ENCODE results near the gene ANKRD55.

DNA sequence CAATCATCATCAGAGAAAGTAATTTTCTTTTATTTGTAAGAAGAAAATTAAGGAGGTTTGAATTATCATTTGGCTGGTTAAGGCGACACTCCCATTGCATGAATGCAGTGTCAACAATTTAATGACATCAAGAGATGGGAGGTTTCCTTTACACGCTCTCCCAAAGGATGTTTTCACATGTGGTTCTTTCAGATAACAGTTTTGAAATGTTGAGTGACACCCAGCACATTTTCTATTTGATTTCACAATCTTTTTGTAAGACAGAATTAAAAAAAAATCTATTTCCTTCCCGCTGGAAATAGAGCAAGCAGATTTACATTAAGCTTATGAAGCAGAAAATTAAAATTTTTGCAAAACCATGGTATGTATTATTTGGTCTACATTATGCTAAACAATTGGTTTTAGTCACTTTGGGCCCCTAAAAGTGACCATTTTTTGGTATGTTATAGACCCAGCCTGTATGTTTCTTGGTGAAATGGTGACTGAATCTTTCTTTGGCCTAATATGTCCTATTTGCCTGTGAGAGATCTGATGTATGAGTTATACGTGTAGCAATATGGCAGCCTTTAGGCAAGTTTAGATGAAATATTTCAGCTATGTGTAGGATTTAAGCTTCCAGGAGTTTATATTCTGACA is 18.9 kb upstream of the ANKRD55 start:
- TF ChIP-seq CTCF (IDR thresholded peaks at IDR 0.05; ENCODE audit: low read length), result no peak
- TF ChIP-seq EZH2 (optimal IDR thresholded peaks at IDR 0.05; ENCODE audit: low read depth, low read length), result no peak
